Neutrophil (primary cell): ENCODE data around the gene NEK8.
"Not testable (repeated sequence)": the region's sequence is repeated elsewhere in the genome, so short reads cannot be mapped to it uniquely, and the experiment has no call there.

Experiments used
- H3K27ac ChIP-seq: fragments of 200-600 bp; sonication (generic); 2 replicates; pipeline ENCODE4 v1.5.1; 2016; ENCODE audit warnings: mild to moderate bottlenecking, moderate library complexity
- H3K27me3 ChIP-seq: fragments of 200-600 bp; sonication (generic); 2 replicates; pipeline ENCODE4 v1.6.0; 2016; ENCODE audit warnings: mild to moderate bottlenecking
- H3K36me3 ChIP-seq: fragments of 200-600 bp; sonication (generic); 2 replicates; pipeline ENCODE4 v1.5.1; 2017
- H3K4me1 ChIP-seq, 2 experiments: fragments of 200-600 bp in 1 of 2; sonication (generic) in 1 of 2; 1 replicate in 1 of 2; 2 replicates in 1 of 2; pipeline versions ENCODE4 v1.5.1 to v1.6.1; 2013 to 2016; ENCODE audit warnings: low read depth in 1 of 2, low read length in 1 of 2, mild to moderate bottlenecking in 1 of 2, moderate library complexity in 1 of 2; ENCODE audit not compliant: control insufficient read depth in 1 of 2, insufficient read depth in 1 of 2
- H3K4me3 ChIP-seq, 2 experiments: fragments of 200-600 bp in 1 of 2; sonication (generic) in 1 of 2; 1 replicate in 1 of 2; 2 replicates in 1 of 2; pipeline ENCODE4 v1.5.1; 2013 to 2016; ENCODE audit warnings: low read depth in 1 of 2, low read length in 1 of 2, mild to moderate bottlenecking in 1 of 2, moderate library complexity in 1 of 2
- H3K9me3 ChIP-seq: fragments of 200-600 bp; sonication (generic); 2 replicates; pipeline ENCODE4 v1.5.1; 2016
- TF ChIP-seq, protein P1 (sequence below): fragments of 200-600 bp; sonication (generic); IDR thresholded peaks from 2 replicates; pipeline ENCODE4 v1.5.1; 2016; ENCODE audit warnings: antibody characterized with exemption

Gene NEK8

DNA sequence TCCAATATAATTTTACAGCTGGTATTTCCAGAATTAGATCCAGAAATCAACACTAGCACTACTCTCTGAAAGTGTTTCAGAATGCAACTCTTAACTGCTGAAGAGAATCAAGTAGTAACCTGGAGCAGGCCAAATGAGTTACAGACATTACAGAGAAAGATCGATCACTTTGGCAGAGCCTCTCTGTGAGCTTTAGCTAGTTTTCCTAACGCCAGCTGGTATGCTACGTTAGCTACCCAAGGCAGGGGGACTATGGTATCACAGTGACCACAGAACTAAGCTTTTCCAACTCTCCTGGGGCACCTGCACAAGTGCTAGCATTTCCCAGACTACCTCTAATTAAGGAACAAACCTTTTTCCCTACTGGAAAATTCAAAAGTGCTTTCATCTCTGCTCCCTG is 45.6 kb downstream of the NEK8 start:
- Histone ChIP-seq H3K4me1 (peaks cover 0 to 7% of the 10 kb centered on the region in 2 experiments), H3K27ac (no peak overlapping the region), H3K4me3 (no peak overlapping the region), H3K27me3 (no peaks in the 10 kb centered on the region), H3K9me3 (no peaks in the 10 kb centered on the region), H3K36me3 (no peaks in the 10 kb centered on the region)
- TF ChIP-seq, protein P1, sequence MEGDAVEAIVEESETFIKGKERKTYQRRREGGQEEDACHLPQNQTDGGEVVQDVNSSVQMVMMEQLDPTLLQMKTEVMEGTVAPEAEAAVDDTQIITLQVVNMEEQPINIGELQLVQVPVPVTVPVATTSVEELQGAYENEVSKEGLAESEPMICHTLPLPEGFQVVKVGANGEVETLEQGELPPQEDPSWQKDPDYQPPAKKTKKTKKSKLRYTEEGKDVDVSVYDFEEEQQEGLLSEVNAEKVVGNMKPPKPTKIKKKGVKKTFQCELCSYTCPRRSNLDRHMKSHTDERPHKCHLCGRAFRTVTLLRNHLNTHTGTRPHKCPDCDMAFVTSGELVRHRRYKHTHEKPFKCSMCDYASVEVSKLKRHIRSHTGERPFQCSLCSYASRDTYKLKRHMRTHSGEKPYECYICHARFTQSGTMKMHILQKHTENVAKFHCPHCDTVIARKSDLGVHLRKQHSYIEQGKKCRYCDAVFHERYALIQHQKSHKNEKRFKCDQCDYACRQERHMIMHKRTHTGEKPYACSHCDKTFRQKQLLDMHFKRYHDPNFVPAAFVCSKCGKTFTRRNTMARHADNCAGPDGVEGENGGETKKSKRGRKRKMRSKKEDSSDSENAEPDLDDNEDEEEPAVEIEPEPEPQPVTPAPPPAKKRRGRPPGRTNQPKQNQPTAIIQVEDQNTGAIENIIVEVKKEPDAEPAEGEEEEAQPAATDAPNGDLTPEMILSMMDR = no peak

DNA sequence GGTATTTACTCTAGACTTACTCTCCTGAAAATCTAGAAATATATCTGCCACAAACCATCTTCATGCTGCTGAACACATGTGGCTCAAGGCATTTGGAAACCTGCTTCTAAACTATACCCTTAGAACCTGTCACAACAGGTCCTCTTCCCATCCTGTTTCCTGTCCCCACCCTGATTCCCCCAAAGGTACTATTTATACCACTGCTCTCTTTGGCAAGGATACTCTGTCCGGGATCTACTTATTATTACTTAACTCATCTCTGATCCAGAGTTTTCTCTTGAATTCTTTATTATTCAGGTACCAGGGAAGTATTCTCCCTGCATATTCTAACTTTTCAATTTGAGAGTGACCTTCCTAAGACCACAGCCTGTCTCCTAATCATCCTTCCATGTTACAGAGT is 48.6 kb downstream of the NEK8 start:
- Histone ChIP-seq H3K4me3 (no peak overlapping the region), H3K36me3 (no peaks in the 10 kb centered on the region), H3K27me3 (no peaks in the 10 kb centered on the region), H3K4me1 (peaks cover 0 to 7% of the 10 kb centered on the region in 2 experiments), H3K9me3 (no peaks in the 10 kb centered on the region), H3K27ac (no peak overlapping the region)
- TF ChIP-seq, protein P1 = no peak

DNA sequence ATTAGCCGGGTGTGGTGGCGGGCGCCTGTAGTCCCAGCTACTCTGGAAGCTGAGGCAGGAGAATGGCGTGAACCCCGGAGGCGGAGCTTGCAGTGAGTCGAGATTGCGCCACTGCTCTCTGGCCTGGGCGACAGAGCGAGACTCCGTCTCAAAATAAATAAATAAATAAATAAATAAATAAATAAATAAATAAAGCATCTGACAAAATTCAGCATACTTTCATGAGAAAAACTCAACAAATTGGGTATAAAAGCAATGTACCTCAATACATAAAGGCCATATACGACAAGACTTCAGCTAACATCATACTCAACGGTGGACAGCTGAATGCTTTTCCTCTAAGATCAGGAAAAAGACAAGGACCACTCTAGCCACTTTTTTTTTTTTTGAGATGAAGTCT is 51.0 kb downstream of the NEK8 start:
- not testable (repeated sequence) for H3K4me3 ChIP-seq, H3K4me1 ChIP-seq, H3K27me3 ChIP-seq, H3K9me3 ChIP-seq, H3K27ac ChIP-seq, H3K36me3 ChIP-seq

DNA sequence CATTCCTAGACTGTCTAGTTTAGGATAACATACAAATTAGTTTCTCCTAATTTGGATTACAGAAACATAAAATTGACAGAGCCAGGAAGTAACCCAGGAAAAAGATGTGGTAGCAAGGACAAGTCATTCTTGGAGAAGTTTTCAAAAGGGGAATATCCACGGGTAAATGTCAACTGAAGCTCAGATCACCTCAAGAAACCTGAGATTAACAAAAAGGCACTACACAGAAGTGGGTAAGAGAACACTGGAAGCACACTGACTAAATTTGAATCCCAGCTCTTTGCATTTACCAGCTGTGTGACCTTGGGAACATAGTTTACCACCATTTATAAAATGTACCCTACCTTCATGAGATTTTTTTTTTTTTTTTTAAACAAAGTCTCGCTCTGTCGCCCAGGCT is 54.6 kb downstream of the NEK8 start:
- TF ChIP-seq, protein P1 = no peak
- no peaks in the 10 kb centered on the region for H3K36me3 ChIP-seq
- H3K9me3 ChIP-seq = no peaks in the 10 kb centered on the region
- no peak overlapping the region for H3K27ac ChIP-seq
- peaks cover 2 to 5% of the 10 kb centered on the region in 2 experiments for H3K4me1 ChIP-seq
- no peaks in the 10 kb centered on the region for H3K27me3 ChIP-seq
- no peak overlapping the region for H3K4me3 ChIP-seq

DNA sequence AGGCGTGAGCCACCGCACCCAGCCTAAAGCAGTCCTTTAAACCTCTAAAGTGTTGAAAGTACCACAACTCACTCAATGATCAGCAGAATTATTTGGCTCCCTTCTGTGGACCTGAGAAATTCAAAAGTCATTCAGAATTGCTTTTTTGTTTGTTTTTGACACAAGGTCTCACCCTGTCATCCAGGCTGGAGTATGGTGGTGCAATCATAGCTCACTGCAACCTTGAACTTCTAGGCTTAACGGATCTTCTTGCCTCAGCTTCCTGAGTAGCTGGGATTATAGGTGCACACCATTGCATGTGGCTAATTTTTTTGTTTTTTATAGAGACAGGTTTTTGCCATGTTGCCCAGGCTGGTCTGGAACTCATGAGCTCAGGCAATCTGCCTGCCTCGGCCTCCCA is 59.5 kb downstream of the NEK8 start:
- Histone ChIP-seq H3K27ac (no peak overlapping the region), H3K4me3 (no peak overlapping the region)
- TF ChIP-seq, protein P1 = no peak

More for the DNA sequence above, 59.5 kb downstream of the NEK8 start:
- H3K27me3 ChIP-seq = no peaks in the 10 kb centered on the region
- H3K4me1 ChIP-seq = peaks cover 4 to 8% of the 10 kb centered on the region in 2 experiments
- no peaks in the 10 kb centered on the region for H3K9me3 ChIP-seq
- H3K36me3 ChIP-seq = no peaks in the 10 kb centered on the region
